Epithelial cell of proximal tubule (primary cell): ENCODE results near the gene ABCG4. TPM values are rescaled to one million over a fixed set of nuclear protein-coding genes. Genes with fewer than 3 reads are reported as not detected.

Source experiments
- DNase-seq: peaks from one replicate; pipeline ENCODE4 v3.0.0-alpha.2; 2011; ENCODE audit warnings: low read depth
- H3K4me3 ChIP-seq: 2 replicates; pipeline ENCODE4 v1.5.1; 2011; ENCODE audit warnings: low read depth, mild to moderate bottlenecking, low read length
- total RNA-seq: library from RNA; depleted of rRNA; stranded (reverse); fragments of >200 nt; gene quantifications from 2 replicates; pipeline ENCODE4 v1.2.3, GENCODE V29; 2015
- TF ChIP-seq, protein P1 (sequence below): conservative IDR thresholded peaks from 2 replicates; pipeline ENCODE4 v1.5.1; 2012; ENCODE audit warnings: low read depth, mild to moderate bottlenecking, low read length

The ABCG4 gene
- total RNA-seq, 1 donor from 2014 or later = not detected

DNA sequence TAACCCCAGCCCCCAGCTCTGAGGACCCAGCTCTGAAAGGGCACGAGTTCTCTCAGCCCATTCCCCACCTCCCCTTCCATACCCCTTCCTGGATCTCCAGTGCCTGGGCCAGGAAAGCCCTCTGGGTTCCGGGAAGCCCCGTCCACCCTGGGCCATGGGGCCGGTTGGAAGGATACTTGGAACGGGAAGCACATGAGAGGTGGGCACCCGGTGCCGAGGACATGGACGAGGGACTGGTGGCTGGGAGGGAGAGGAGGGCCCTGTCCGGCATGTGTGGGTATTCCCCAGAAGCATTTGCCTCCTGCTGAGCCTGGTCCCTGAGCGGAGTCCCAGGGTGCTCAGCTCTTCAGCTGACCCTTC lies 32.6 kb upstream of the ABCG4 start:
- TF ChIP-seq, protein P1, sequence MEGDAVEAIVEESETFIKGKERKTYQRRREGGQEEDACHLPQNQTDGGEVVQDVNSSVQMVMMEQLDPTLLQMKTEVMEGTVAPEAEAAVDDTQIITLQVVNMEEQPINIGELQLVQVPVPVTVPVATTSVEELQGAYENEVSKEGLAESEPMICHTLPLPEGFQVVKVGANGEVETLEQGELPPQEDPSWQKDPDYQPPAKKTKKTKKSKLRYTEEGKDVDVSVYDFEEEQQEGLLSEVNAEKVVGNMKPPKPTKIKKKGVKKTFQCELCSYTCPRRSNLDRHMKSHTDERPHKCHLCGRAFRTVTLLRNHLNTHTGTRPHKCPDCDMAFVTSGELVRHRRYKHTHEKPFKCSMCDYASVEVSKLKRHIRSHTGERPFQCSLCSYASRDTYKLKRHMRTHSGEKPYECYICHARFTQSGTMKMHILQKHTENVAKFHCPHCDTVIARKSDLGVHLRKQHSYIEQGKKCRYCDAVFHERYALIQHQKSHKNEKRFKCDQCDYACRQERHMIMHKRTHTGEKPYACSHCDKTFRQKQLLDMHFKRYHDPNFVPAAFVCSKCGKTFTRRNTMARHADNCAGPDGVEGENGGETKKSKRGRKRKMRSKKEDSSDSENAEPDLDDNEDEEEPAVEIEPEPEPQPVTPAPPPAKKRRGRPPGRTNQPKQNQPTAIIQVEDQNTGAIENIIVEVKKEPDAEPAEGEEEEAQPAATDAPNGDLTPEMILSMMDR = no peak
- H3K4me3 ChIP-seq = no peak overlapping the region
- no peak for DNase-seq

DNA sequence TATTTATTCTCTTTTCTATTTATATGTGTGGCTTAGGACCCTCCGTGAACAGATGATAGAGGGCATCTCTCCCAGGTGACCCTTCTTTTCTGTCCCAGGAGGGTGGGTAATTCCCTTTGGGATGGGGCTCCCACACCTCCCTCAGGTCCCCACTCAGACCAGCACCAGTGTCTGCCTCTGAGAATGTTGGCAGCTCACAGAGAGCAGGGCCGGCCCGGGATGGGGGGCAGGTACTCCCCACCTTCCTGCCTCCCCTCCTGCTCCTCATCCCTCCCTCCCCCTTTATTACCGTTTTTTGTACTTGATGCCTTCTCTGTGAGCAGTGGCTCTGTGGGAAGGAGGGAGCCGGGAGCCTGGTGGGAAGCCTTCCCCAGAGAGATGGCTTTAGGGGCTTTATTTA lies 32.3 kb upstream of the ABCG4 start:
- TF ChIP-seq, protein P1 = no peak
- DNase-seq = no peak
- H3K4me3 ChIP-seq = no peak overlapping the region

DNA sequence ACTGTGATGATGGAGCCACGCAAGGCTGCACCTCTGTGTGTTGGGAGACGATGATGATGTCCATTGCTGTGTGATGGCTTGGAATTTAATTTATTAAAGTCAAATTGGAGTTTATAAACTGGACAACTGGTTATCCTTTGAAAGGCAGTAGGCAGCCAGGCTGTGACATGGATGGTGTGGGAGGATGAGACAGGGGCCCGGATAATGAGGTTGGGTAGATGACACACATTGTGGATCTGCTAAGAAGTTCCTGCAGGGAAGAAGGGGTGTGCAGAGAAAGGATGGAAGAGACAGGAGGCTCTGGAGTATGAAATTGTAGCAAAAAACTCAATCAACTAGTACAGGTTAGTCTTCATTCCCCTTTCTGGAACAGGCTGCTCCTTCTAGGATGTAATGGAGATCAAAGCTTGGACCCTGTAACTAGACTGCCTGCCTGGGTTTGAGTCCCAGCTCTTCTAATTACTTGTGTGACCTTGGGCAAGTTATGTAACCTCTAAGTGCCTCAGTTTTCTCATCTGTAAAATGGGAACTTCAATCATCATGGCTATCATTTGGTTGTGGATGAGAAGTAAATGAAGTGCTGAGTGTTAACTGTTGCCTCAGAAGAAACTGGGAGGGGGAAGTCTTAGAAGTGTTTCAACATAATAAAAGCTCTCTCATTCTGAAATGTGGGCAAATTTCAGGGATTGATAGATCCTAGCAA lies 31.7 kb upstream of the ABCG4 start:
- H3K4me3 ChIP-seq = no peak overlapping the region
- no peak for DNase-seq
- TF ChIP-seq, protein P1 = no peak

DNA sequence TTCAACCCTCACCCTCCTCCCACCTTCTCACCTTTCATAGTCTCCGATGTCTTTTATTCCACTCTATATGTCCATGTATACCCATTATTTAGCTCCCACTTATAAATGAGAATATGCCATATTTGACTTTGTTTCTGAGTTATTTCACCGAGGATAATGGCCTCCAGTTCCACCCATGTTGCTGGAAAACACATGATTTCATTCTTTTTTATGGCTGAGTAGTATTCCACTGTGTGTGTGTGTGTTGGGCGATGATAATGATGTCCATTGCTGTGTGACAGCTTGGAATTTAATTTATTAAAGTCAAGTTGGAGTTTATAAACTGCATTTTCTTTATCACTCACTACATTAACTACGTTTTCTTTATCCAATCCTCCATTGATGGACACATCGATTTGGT lies 30.6 kb upstream of the ABCG4 start:
- no peak overlapping the region for H3K4me3 ChIP-seq
- DNase-seq = no peak
- TF ChIP-seq, protein P1 = no peak

DNA sequence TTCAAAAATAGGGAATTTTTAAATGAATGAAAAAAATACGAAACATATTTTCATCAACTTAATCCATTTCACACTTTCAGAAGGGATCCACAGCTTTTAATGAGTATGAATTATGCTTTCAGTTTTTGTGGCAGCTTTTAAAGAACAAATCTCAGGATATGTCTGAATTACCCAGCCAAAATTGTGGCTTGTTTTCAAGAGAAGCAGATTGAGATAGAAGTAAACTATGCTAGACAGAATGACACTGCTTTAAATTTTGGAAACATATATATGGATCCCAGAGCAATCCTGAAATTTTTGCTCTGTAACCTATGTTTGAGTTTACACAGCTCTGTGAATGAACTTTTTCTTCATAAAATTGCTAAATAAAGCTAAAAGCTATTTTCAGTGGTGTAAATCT lies 29.9 kb upstream of the ABCG4 start:
- H3K4me3 ChIP-seq = no peak overlapping the region
- no peak for DNase-seq
- TF ChIP-seq, protein P1 = no peak

DNA sequence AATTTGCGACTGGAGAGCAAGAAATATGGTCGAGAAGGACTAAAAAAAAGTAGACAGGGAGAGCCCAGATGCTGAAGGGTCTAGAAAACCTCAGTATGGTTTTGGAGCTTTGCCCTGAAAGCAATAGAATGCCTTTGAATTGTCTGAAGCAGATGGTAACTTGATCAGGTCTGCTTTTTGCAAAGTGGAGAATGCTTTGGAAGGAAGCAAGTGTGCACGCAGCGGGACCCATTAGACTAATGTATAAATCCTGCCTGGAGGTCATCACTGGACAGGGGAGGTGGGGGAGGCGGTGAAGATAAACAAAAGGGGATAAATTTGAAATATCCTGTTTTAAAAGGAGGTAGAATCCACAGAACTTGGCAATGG lies 28.2 kb upstream of the ABCG4 start:
- no peak for DNase-seq
- H3K4me3 ChIP-seq = peak overlapping the region; percentile 88
- TF ChIP-seq, protein P1 = no peak
